Colonic mucosa (tissue), 4 donors: Measurements from ENCODE around the gene IFI27L2. TPM values are rescaled to one million over a fixed set of nuclear protein-coding genes. Genes with fewer than 3 reads are reported as not detected.

ENCODE experiments used
- DNase-seq: peaks from one replicate; pipeline ENCODE4 v3.0.0-alpha.2; 2020
- H3K27ac ChIP-seq: fragments of 200-600 bp; one replicate; pipeline ENCODE4 v1.8.0; 2021
- H3K27me3 ChIP-seq: fragments of 200-600 bp; one replicate; pipeline ENCODE4 v1.8.0; 2021
- H3K36me3 ChIP-seq: fragments of 200-600 bp; one replicate; pipeline ENCODE4 v1.8.0; 2021
- H3K4me1 ChIP-seq: fragments of 200-600 bp; one replicate; pipeline ENCODE4 v1.8.0; 2021; ENCODE audit warnings: mild to moderate bottlenecking
- H3K4me3 ChIP-seq: fragments of 200-600 bp; one replicate; pipeline ENCODE4 v1.8.0; 2021
- H3K9ac ChIP-seq, 2 donors: one replicate each; pipeline ENCODE4 v1.7.0; 2013; ENCODE audit warnings: control low read depth in 2 of 2, low read depth in 2 of 2, low read length in 2 of 2
- H3K9me3 ChIP-seq: fragments of 200-600 bp; one replicate; pipeline ENCODE4 v1.8.0; 2021
- intact Hi-C: fragments of 100-400 bp; cut with DNase I; formaldehyde crosslinking; loops from one replicate; pipeline ENCODE4 v1.14.1; 2022
- total RNA-seq, 2 donors: library from RNA; stranded (reverse); fragmentation: NEBNext Ultra II Directional in 1 of 2; extraction: Animal tissue kit (Norgen Biotek cat#: 25700) in 1 of 2; gene quantifications; one replicate each; pipeline ENCODE4 v1.2.1, GENCODE V29; 2021
- TF ChIP-seq, protein P1 (sequence below): fragments of 200-600 bp; IDR thresholded peaks from one replicate; pipeline ENCODE4 v1.8.0; 2022; ENCODE audit warnings: antibody characterized with exemption, mild to moderate bottlenecking
- donor health status: healthy.
- donor health status: DM: no; HTN: no; CAD: no.
- donor health status: DM: no; HTN: no; CAD: no.

IFI27L2 gene
- total RNA-seq, 2 donors from 2014 or later, result 27.6 to 51.4 TPM

DNA sequence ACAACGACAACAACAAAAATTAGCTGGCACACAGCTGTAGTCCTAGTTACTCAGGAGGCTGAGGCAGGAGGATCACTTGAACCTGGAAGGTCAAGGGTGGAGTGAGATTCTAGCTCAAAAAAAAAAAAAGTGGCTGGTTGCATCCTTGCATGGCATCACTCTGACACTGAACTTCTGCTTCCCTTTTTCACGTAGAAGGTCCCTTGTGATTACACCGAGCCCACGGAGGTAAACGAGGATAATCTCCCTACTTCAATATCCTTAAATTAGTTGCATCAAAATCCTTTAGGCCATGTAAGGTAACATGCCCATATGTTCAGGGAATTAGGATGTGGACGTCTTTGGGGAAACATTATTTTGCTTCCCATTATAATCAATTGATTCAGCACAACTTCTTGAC, 40.7 kb upstream of the IFI27L2 start:
- Histone ChIP-seq H3K27ac (no peak overlapping the region), H3K27me3 (peaks cover 9% of the 10 kb centered on the region), H3K4me3 (no peak overlapping the region), H3K9ac (no peak overlapping the region), H3K9me3 (no peaks in the 10 kb centered on the region), H3K36me3 (no peaks in the 10 kb centered on the region), H3K4me1 (no peaks in the 10 kb centered on the region)
- TF ChIP-seq, protein P1, sequence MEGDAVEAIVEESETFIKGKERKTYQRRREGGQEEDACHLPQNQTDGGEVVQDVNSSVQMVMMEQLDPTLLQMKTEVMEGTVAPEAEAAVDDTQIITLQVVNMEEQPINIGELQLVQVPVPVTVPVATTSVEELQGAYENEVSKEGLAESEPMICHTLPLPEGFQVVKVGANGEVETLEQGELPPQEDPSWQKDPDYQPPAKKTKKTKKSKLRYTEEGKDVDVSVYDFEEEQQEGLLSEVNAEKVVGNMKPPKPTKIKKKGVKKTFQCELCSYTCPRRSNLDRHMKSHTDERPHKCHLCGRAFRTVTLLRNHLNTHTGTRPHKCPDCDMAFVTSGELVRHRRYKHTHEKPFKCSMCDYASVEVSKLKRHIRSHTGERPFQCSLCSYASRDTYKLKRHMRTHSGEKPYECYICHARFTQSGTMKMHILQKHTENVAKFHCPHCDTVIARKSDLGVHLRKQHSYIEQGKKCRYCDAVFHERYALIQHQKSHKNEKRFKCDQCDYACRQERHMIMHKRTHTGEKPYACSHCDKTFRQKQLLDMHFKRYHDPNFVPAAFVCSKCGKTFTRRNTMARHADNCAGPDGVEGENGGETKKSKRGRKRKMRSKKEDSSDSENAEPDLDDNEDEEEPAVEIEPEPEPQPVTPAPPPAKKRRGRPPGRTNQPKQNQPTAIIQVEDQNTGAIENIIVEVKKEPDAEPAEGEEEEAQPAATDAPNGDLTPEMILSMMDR, result no peak
- intact Hi-C loops, result no loop called here
- DNase-seq, result no peak

DNA sequence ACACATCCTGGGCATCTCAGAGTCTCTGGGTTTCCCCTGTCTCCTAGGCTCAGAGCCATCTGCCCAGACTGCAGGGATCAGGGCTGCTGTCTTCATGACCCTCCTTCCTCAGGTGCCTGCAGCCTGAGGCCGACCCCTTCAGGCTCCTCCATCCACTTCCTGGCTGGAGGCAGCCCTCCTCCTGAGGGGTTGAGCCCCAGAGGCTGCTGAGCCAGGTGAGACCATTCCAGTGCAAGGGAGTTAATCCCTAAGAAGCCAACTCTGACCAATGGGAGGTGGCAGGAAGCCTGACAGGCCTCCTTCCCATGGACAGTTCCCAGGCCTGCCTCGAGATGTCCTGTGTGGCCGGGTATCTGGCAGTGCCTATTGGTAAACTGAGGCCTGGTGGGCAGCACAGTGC, 36.3 kb upstream of the IFI27L2 start:
- H3K4me1 ChIP-seq, result no peaks in the 10 kb centered on the region
- no peaks in the 10 kb centered on the region for H3K9me3 ChIP-seq
- H3K36me3 ChIP-seq, result no peaks in the 10 kb centered on the region
- intact Hi-C loops, result no loop called here
- no peak overlapping the region for H3K27ac ChIP-seq
- TF ChIP-seq, protein P1, result no peak
- H3K9ac ChIP-seq, result no peak overlapping the region
- no peaks in the 10 kb centered on the region for H3K27me3 ChIP-seq
- no peak for DNase-seq
- H3K4me3 ChIP-seq, result no peak overlapping the region

DNA sequence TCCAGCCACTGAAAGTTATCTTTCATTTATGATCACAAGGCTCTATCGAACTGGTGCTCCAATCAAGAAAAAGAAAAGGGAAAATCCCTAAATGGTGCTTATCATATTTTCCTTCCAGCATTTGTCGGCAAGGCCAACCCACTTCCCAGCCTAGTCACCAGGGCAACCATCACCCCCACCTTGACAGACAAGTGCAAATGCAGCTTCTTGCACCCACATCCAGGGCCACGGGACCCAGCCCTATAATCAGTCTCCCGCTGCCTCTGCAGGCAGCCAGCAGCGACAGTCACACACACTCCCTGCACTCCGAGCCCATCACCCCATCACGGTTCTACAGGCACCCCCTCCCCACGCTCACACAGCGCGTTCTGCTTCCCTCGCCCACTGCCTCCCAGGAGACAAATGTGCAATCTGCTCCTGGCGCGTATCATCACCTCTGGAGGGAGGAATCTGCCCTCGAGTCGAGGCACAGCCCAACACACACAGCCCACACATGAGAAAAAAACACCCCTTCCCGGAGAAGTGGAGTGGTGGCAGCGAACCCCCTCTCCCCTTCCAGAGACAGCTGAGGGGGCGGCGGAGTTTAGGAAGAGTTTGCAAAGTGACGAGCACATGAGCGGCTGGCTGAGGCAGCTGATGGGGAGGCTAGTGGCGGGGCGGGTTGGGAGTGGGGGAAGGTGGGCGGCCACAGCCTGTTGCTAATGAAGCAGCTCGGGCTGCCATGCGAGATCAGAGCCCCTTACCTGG, 35.5 kb upstream of the IFI27L2 start:
- H3K27ac ChIP-seq, result no peak overlapping the region
- DNase-seq, result no peak
- H3K27me3 ChIP-seq, result no peaks in the 10 kb centered on the region
- no peaks in the 10 kb centered on the region for H3K9me3 ChIP-seq
- TF ChIP-seq, protein P1, result no peak
- H3K9ac ChIP-seq, result no peak overlapping the region
- H3K4me3 ChIP-seq, result no peak overlapping the region
- no peaks in the 10 kb centered on the region for H3K36me3 ChIP-seq
- intact Hi-C loops, result no loop called here
- H3K4me1 ChIP-seq, result no peaks in the 10 kb centered on the region

DNA sequence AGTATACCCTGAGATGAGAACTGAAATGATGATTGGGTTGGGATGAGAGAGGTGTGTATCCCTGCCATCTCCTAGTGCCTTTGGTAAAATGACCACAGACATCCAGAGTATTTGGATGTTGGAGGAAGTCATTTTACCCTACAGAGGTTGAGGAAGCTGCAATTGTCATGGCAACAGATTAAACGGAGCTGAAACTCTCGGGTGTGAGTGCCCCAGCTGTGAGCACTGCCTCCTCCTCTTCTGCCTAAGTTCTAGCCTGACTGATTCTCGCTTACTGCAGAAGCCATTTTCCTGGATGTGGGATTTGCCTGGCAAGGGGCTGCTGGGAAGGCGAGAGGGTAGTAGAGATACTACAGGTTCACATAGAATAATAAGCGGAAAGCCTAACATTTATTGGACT, 34.4 kb upstream of the IFI27L2 start:
- no peak overlapping the region for H3K4me3 ChIP-seq
- no peaks in the 10 kb centered on the region for H3K4me1 ChIP-seq
- no peak for DNase-seq
- intact Hi-C loops, result no loop called here
- no peaks in the 10 kb centered on the region for H3K27me3 ChIP-seq
- no peak overlapping the region for H3K9ac ChIP-seq
- no peaks in the 10 kb centered on the region for H3K36me3 ChIP-seq
- H3K27ac ChIP-seq, result no peak overlapping the region
- no peaks in the 10 kb centered on the region for H3K9me3 ChIP-seq
- TF ChIP-seq, protein P1, result no peak

DNA sequence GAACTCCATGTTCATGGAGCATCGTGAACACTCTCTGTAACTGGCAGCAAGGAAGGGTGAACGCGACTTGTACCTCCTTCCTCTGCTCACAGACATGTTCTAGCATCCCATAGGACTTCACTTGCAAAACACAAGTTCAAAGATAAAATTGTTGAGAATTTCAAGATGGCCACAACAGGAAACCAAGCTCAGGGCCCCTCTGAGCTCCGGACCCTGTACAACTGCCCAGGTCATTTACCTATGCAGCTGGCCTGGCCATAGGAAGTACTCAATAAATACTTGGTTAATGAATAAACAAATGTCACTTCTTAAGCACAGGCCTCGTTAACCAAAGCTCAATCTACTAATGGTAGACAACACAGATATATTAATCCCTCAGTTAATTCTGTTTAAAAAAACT, 33.1 kb upstream of the IFI27L2 start:
- DNase-seq, result no peak
- H3K27me3 ChIP-seq, result no peaks in the 10 kb centered on the region
- TF ChIP-seq, protein P1, result no peak
- H3K4me3 ChIP-seq, result no peak overlapping the region
- H3K4me1 ChIP-seq, result no peaks in the 10 kb centered on the region
- H3K27ac ChIP-seq, result no peak overlapping the region
- no peaks in the 10 kb centered on the region for H3K36me3 ChIP-seq
- intact Hi-C loops, result no loop called here
- H3K9ac ChIP-seq, result no peak overlapping the region
- no peaks in the 10 kb centered on the region for H3K9me3 ChIP-seq
